Heart right ventricle (tissue), 16 donors: ENCODE results near the gene KANSL3. TPM values are rescaled to one million over a fixed set of nuclear protein-coding genes. Genes with fewer than 3 reads are reported as not detected.

Experiments used
- ATAC-seq, 8 donors: fragments of 200-7000 bp; cut with Tn5 transposase; one replicate each; pipeline ENCODE4 v1.9.1; 2020; ENCODE audit warnings: mild to moderate bottlenecking in 8 of 8, moderate library complexity in 8 of 8, moderate number of reproducible peaks in 1 of 8
- DNase-seq, 2 donors: peaks; one replicate each; pipeline ENCODE4 v3.0.0-alpha.2; 2020
- H3K27ac ChIP-seq, 10 donors: fragments of 200-600 bp; sonication (generic) in 2 of 10; one replicate each; pipeline versions ENCODE4 v1.5.0 to v1.8.0; 2020 to 2022; ENCODE audit warnings: mild to moderate bottlenecking in 3 of 10
- H3K27me3 ChIP-seq, 7 donors: fragments of 200-600 bp; one replicate each; pipeline ENCODE4 v1.8.0; 2021 to 2022; ENCODE audit warnings: mild to moderate bottlenecking in 2 of 7
- H3K36me3 ChIP-seq, 9 donors: fragments of 200-600 bp; sonication (generic) in 1 of 9; one replicate each; pipeline versions ENCODE4 v1.5.0 to v1.8.0; 2020 to 2022; ENCODE audit warnings: mild to moderate bottlenecking in 2 of 9
- H3K4me1 ChIP-seq, 9 donors: fragments of 200-600 bp; sonication (generic) in 1 of 9; one replicate each; pipeline versions ENCODE4 v1.5.0 to v1.8.0; 2020 to 2022; ENCODE audit warnings: mild to moderate bottlenecking in 4 of 9
- H3K4me3 ChIP-seq, 10 donors: fragments of 200-600 bp; sonication (generic) in 2 of 10; one replicate each; pipeline versions ENCODE4 v1.5.0 to v1.8.0; 2020 to 2022; ENCODE audit warnings: mild to moderate bottlenecking in 7 of 10, moderate library complexity in 2 of 10
- H3K9me3 ChIP-seq, 11 donors: fragments of 200-600 bp in 10 of 11; sonication (generic) in 2 of 11; one replicate each; pipeline versions ENCODE4 v1.5.0 to v1.8.0; 2013 to 2022; ENCODE audit warnings: mild to moderate bottlenecking in 2 of 11, control low read depth in 1 of 11, moderate library complexity in 1 of 11
- WGBS, 2 donors: extraction: QIAGEN DNeasy Blood & Tissue Kit; methylation state at CpG; one replicate each; pipeline ENCODE4 v1.1.7; 2013; ENCODE audit warnings: inconsistent platforms in 1 of 2; 5-methylcytosine and 5-hydroxymethylcytosine counted together
- intact Hi-C, 10 donors: fragments of 100-400 bp; cut with DNase I; formaldehyde crosslinking; loops; one replicate each; pipeline versions ENCODE4 v1.11.1 to v1.14.2; 2022
- polyA plus RNA-seq, 2 donors: library from polyadenylated mRNA; stranded (reverse); fragments of 200-250 nt; gene quantifications; one replicate each; pipeline ENCODE4 v1.2.3, GENCODE V29; 2013
- total RNA-seq, 10 donors: library from RNA; stranded (reverse); fragmentation: NEBNext Ultra II Directional in 3 of 10; extraction: Animal tissue kit (Norgen Biotek cat#: 25700) in 3 of 10; gene quantifications; one replicate each; pipeline versions ENCODE4 v1.2.1 to v1.2.4, GENCODE V29; 2021 to 2023
- TF ChIP-seq, protein P1 (sequence below), 9 donors: fragments of 200-600 bp; sonication (generic) in 2 of 9; IDR thresholded peaks; one replicate each; pipeline versions ENCODE4 v1.5.0 to v1.8.0; 2021 to 2022; ENCODE audit warnings: antibody characterized with exemption in 9 of 9, mild to moderate bottlenecking in 5 of 9, moderate library complexity in 1 of 9
- donor health status: Arrhythmogenic right ventricular cardiomyopathy.
- donor health status: ischemic (EF 13 %, LVEDD 7.1; RV severe dilation, severe dysfunction).
- donor health status: healthy with polysubstance abuse.
- donor health status: DM: no; HTN: yes; CAD: no.
- donor health status: DM: no; HTN: no; CAD: no.
- donor health status: ischemic (EF 25% LVEDD 6.9; RV normal size, moderate dysfunction).
- donor health status: ischemic (EF 25% LVEDD 5.7; RV mildly dilated, moderate dysfunction).
- donor health status: healthy.
- donor health status: DM: yes; HTN: yes; CAD: no.
- donor health status: Ischemic cardiomyopathy.
- donor health status: ischemic (EF 35%, LVEDD 5.7; RV mildly dilated, moderate dysfunction).
- donor health status: nonischemic (EF 11% LVEDD 7.7; RV severe dilation, severe dysfunction).
- donor health status: DM: yes; HTN: yes; CAD: no.
- donor health status: PGD.
- donor health status: ischemic (EF 29% LVEDD 5.4; RV normal size, mild dysfunction).
- donor health status: nonischemic (EF 23%, LVEDD 6.1; RV moderate dilation, normal function).

Gene KANSL3
- total and polyA plus RNA-seq, 12 donors = 12.5 to 38.1 (median 30.4) TPM

DNA sequence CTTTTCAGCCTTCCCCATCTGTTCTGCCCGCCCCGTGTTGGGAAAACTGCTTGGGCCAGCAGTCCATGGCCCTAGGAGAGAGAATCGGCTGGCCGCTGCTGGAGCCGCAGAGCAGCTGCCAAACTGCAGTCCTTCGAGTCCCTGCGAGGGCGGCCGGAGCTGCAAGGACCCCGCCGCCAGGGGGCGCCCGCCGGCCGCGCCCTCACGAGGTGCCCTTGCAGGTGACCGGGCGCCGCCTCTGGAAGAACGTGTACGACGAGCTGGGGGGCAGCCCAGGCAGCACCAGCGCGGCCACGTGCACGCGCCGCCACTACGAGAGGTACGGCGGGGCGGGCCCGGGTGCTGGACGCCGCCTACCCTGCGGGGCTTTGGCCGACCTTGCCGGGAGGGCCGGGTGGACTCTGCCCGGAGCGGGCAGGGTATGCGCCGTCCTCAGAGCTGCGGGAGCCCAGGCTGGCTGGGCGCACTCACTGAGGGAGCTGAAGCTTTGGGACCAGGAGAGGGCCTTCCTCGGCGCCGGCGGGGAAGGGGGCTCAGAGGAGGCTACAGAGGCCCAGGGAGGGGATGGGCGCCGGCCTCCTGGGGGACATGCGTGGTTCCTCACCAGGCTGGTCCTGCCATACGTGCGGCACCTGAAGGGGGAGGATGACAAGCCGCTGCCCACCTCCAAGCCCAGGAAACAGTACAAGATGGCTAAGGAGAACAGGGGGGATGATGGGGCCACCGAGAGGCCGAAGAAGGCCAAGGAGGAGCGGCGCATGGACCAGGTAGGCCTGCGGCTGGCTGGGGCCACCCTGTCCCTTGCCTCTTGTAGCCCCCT is 87.9 kb downstream of the KANSL3 start:
- H3K27me3 ChIP-seq = no peaks in the 10 kb centered on the region
- DNase-seq (no peak), ATAC-seq (peak in 3 of 8 donors; percentile 9 to 38 (median 24))
- H3K36me3 ChIP-seq = peaks cover 7 to 82% (median 58%) of the 10 kb centered on the region in 9 donors
- peaks cover 6 to 50% (median 17%) of the 10 kb centered on the region in 9 donors for H3K4me1 ChIP-seq
- intact Hi-C loops = loop anchor here in 2 of 10 donors (5.0 to 10.0 kb wide), 2 partner anchors 78 to 215 kb away; partner anchors contain the start of gene CNNM4 (in 1 of the 2)
- H3K27ac ChIP-seq = peak overlapping the region in 1 of 10 donors; percentile 26
- no peak overlapping the region for H3K4me3 ChIP-seq
- 69 to 80% methylated on average over 51 to 60 of the region's 61 CpGs for WGBS, 2 donors
- TF ChIP-seq, protein P1, sequence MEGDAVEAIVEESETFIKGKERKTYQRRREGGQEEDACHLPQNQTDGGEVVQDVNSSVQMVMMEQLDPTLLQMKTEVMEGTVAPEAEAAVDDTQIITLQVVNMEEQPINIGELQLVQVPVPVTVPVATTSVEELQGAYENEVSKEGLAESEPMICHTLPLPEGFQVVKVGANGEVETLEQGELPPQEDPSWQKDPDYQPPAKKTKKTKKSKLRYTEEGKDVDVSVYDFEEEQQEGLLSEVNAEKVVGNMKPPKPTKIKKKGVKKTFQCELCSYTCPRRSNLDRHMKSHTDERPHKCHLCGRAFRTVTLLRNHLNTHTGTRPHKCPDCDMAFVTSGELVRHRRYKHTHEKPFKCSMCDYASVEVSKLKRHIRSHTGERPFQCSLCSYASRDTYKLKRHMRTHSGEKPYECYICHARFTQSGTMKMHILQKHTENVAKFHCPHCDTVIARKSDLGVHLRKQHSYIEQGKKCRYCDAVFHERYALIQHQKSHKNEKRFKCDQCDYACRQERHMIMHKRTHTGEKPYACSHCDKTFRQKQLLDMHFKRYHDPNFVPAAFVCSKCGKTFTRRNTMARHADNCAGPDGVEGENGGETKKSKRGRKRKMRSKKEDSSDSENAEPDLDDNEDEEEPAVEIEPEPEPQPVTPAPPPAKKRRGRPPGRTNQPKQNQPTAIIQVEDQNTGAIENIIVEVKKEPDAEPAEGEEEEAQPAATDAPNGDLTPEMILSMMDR (IDR thresholded peaks at IDR 0.05) = peak in 8 of 9 donors; percentile 15 to 62 (median 48)
- H3K9me3 ChIP-seq = no peaks in the 10 kb centered on the region

DNA sequence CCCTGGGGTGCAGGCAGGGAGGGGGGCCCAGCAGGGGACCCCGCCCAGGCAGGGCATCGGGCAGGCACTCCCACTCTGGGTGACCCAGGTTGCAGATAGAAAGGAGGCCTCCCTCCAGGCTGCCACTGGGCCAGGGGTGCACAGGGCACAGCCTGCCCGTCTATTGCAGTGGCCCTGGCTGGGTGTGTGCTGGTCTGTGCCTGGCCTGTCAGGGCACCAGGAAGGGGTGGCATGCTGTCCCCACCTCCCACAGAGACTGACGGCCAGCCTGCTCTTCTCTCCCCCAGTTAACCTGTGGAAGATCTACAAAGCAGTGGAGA is 88.7 kb downstream of the KANSL3 start:
- Histone ChIP-seq H3K36me3 (peaks cover 7 to 89% (median 58%) of the 10 kb centered on the region in 9 donors), H3K27ac (peak overlapping the region in 1 of 10 donors; percentile 26), H3K9me3 (no peaks in the 10 kb centered on the region), H3K27me3 (no peaks in the 10 kb centered on the region), H3K4me3 (no peak overlapping the region), H3K4me1 (peaks cover 4 to 51% (median 16%) of the 10 kb centered on the region in 9 donors)
- intact Hi-C loops = loop anchor here in 1 of 10 donors (10.0 kb wide), 1 partner anchor 215 kb away; the partner anchor contains the start of gene CNNM4
- WGBS, 2 donors = 88% methylated on average over 4 of the region's 4 CpGs
- TF ChIP-seq, protein P1 (IDR thresholded peaks at IDR 0.05) = no peak
- ATAC-seq = no peak
- DNase-seq = no peak

GRCh38 chr2:96548558-96549465 is 89.3 kb downstream of the KANSL3 start:
- peak overlapping the region in 2 of 10 donors; percentile 22 to 26 for H3K27ac ChIP-seq
- H3K36me3 ChIP-seq = peaks cover 7 to 94% (median 58%) of the 10 kb centered on the region in 9 donors
- no peaks in the 10 kb centered on the region for H3K9me3 ChIP-seq
- no peaks in the 10 kb centered on the region for H3K27me3 ChIP-seq
- H3K4me1 ChIP-seq = peaks cover 0 to 51% (median 10%) of the 10 kb centered on the region in 9 donors
- TF ChIP-seq, protein P1 (IDR thresholded peaks at IDR 0.05) = no peak
- DNase-seq (no peak), ATAC-seq (no peak)
- intact Hi-C loops = loop anchor here in 1 of 10 donors (10.0 kb wide), 1 partner anchor 216 kb away; the partner anchor contains the start of gene CNNM4
- WGBS, 2 donors = 89 to 91% methylated on average over 24 of the region's 24 CpGs
- H3K4me3 ChIP-seq = no peak overlapping the region

GRCh38 chr2:96547731-96548171 is 90.4 kb downstream of the KANSL3 start:
- TF ChIP-seq, protein P1 (IDR thresholded peaks at IDR 0.05) = no peak
- peaks cover 7 to 98% (median 58%) of the 10 kb centered on the region in 9 donors for H3K36me3 ChIP-seq
- H3K4me1 ChIP-seq = peaks cover 0 to 59% (median 7%) of the 10 kb centered on the region in 9 donors
- 79 to 82% methylated on average over 6 of the region's 6 CpGs for WGBS, 2 donors
- no peaks in the 10 kb centered on the region for H3K27me3 ChIP-seq
- no peak for DNase-seq
- no peaks in the 10 kb centered on the region for H3K9me3 ChIP-seq
- ATAC-seq = no peak
- no peak overlapping the region for H3K27ac ChIP-seq
- no peak overlapping the region for H3K4me3 ChIP-seq
- intact Hi-C loops = loop anchor here in 1 of 10 donors (10.0 kb wide), 1 partner anchor 217 kb away; the partner anchor contains the start of gene CNNM4
